CD4-positive, alpha-beta T cell treated with Interleukin-15 for 1 hour (primary cell): ENCODE results near the gene TCF7L2.

ENCODE experiments used
- DNase-seq: peaks from one replicate; pipeline ENCODE4 v3.0.0-alpha.2; 2020

TCF7L2 gene

GRCh38 chr10:113161066-113161465 is 211.0 kb downstream of the TCF7L2 start:
- no peak for DNase-seq

DNA sequence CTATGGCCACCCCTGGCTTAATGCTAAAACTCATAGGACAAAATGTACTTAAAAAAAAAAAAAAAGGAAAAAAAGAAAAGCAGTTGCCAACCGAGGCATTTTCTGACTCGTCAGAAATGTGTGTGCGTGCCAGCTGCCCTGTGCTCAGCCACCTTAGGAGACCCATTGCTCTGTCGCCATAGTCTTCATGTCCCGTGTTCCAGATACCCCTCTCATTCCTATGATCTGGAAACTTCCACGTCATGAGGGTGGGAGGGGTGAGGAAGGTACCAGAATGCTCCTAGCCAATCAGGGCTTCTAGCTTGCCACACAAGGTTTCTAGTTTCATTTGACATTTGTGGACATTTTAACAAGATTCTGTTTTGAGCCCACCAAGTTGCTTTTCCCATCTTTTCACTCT is 212.9 kb downstream of the TCF7L2 start:
- DNase-seq: no peak

GRCh38 chr10:113165673-113166072 is 215.6 kb downstream of the TCF7L2 start:
- no peak for DNase-seq

DNA sequence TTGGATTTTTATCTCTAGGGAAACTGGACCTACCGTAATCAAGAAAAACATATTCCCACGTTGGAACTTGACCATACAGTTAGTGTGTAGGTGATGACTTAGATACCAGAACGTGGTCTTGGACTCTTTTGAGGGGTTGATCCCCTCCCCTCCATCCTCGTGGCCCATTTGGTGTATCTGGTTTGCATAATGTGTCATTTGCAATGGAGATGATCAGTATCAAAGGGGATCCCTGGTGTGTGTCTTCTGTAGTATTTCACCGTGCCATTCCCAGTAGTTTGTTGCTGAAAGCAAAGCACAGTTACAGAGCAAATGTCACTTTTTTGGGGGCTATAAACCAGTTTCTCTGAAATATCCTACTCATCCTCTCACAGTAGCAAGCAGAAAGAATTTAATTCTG is 217.7 kb downstream of the TCF7L2 start:
- DNase-seq: no peak

DNA sequence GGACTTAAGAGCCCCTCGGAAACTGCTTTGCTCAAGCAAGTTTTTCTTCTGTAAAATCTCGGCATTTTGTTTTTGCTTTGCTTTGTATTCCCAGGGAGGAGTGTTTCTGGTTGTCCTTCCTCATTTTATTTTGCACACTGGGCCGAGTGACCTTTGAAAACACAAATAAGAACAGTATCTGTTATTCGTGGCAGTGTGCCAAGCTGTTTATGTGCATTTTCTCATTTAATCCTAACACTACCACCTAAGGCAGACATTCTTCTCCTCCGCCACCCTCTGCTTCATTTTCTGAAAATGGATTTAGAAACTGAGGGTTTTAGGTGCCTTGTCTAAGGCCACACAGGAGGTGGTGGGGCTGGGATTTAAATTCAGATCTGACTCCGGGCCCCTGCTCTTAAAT is 218.5 kb downstream of the TCF7L2 start:
- DNase-seq: no peak

DNA sequence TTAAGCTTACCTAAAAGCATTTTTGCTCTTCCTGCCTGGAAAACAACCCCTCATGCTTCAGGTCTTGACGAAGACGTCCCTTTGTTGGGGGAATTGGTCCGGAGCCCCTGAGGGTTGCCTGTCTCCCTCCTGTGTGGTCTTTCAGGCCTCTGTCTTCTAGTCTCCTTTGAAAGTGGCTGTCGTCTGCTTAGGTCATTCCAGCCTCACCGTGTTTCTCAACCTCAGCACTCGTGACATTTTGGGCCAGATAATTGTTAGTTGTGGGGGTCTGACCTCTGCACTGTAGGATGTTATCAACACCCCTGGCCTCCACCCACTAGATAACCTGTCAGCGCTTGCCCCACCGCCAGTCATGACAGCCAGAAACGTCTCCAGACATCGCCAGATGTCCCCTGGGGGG is 219.1 kb downstream of the TCF7L2 start:
- DNase-seq: no peak

- peak; percentile 40 for DNase-seq
Observed at GRCh38 chr10:113169853-113170460, 219.9 kb downstream of the TCF7L2 start.

GRCh38 chr10:113171662-113172061 is 221.6 kb downstream of the TCF7L2 start:
- no peak for DNase-seq

DNA sequence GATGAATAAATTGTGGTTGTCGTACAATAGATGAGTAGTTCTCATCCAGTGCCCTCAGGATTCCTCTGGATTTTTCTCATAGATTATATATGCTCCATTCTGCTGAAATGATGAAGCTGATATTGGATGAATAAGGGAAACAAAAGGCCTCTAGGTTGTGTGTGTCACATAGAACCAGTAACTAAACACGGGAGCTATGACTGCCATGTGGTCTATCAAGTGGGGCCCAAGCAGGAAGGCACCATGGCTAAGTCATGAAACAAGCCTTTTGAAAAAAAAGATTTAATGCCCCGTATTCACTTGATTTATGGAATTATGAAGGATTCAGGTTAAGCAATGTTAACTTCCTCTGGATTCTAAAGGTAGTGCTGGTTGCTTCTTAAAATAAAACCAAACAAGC is 225.1 kb downstream of the TCF7L2 start:
- no peak for DNase-seq

DNA sequence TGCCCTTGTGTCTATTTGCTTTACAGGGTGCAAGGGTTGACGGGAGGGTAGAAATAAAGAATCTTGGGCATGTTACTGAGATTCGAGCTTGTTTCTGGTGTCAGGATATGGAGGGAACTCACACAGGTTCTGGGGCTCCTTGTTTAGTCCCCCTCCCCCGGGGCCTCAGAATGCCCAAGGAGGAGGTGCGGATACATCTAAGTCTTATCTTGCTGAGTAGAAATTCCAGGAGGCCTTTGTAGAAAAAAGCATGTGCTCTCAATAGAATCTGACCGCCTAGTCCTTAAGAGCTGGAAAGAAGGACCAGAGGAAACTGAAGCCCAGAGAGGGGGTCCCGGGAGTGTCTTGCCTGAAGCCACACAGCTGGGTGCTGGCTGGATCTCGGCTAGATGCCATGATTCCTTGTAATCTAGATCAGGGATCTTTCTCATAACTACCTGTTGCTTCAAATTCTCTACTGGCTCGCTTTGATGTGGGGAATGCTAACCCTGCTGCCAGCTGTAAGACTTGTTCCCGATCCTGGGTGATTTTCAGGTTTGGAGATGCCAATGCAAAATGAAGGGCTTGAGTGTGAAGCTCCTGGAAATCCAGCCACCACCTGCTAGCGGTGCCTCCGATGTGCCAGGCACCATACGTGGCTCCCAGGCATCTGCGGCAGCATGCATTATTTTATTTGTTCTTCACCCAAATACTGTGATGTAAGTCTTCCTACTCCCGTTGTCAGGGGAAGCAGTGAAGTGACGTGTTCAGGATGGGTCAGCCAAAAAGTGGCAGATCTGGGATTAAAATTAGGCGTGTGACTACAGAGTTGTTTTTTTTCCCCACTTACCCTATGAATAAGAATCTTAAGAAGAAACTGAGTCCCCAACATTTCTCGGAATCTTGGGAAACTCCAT is 226.0 kb downstream of the TCF7L2 start:
- DNase-seq: no peak

DNA sequence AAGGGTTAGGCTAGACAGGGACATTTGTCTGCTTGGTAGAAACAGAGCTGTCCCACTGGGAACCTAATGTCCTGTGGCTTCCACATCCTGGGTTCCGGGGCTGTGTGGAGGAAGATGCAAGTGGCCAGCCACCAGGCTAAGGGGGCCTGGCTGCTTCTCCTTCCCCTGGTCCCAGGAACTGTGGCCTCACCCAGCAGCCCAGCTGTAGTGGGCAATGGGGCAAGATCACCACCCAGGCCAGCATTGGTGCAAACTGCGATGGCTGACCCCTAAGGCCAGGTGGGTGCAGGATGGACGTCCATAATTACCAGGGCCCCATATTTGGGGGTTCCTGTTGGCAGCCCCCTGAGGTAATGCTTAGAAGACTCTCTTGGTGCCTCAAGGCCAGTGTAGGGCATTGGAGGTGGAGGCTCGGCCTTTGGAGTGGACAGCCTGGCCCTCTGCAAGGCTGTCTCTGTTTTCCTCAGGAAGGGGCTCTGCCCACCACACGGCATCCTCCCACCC is 226.7 kb downstream of the TCF7L2 start:
- no peak for DNase-seq

- DNase-seq: no peak
Observed at GRCh38 chr10:113177156-113177935, 227.3 kb downstream of the TCF7L2 start.

DNA sequence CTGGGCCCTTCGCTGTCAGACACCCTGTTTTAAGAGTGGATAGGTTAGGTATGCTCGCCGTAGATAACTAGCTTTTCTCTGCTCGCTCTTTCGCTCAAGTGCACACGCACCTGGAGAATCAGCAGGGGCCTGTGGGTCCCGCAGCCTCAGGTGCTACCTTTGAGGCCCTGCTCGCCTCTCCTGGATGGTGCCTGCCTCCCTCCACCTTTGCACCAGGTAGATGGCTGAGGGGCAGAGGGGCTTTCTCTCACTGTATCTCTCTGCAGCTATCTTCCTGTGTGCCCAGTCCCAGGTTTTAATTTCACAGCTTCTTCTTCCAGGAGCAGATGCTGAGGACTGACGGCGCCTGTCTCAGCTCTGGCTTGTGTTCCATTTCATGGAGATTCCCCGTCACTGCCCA is 227.9 kb downstream of the TCF7L2 start:
- DNase-seq: no peak

DNA sequence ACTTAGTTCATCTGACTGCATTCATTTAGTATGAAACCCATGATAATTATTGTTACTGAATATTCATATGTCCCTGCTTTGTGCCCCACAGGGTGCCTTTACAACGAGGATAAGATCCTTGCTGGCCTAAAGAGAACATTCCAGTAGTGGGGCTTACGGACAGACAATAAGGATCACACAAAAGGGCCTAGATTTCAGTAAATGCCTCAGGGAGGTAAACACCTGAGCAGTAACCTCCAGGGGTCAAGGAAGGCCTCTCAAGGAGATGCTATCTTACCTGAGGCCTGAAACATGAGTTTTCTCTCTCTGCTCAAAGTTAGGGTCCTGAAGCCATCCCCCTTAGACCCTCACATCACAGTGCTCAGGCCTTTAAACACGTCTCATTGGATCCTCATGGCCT is 228.7 kb downstream of the TCF7L2 start:
- no peak for DNase-seq

DNA sequence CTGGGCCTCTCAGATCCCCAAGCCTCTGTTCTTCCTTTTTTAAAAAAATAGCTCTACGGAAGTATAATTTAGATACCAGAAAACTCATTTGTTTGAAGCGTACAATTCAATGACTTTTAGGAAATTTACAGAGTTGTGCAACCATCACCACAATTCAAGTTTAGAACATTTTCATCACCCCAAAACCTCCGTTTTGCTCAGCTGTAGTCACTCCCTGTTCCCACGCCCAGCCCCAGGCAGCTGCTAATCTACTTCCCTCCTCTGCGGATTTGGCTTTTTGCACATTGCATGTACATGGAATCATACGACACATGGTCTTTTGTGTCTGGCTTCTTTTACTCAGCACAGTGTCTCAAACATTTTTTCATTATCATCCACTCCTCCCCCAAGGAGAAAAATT is 229.2 kb downstream of the TCF7L2 start:
- DNase-seq: peak; percentile 72

- no peak for DNase-seq
Observed at GRCh38 chr10:113179966-113180365, 229.9 kb downstream of the TCF7L2 start.

DNA sequence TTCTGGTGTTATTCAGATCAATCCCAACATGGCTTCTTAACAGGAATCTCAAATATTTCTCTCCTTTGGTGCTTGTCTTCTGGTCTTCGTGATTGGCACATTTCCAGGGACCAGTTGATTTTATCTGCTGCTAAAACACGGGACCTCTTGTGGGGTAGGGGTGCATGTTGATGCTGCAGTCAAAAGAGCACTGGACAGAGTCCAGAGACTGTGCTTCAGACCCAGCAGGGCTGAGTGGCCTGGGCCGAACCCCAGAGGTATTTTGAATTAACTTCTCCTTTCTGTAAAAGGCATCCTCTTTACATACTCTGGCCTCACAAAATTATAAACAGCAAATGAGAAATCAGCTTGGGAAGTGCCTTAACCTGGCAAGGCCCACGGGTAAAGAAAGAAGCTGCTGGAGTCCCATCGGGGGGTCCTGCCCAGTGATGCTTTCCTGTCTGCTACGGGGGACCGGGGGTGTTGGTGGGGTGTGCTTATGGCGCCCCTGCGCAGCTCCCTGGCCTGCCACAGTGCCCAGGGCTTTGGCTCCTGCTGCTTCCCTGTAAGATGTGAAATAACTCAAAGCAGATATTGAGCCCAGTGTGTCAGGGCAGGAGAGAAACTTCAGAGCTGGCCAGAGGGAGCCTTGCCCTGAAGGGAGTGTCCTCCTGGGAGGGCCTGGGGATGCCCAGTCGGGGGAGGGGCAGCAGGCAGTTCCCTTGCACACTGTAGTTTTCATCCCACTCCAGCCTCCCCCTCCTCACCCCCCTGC is 230.5 kb downstream of the TCF7L2 start:
- no peak for DNase-seq

- DNase-seq: no peak
Observed at GRCh38 chr10:113182154-113182553, 232.1 kb downstream of the TCF7L2 start.

GRCh38 chr10:113183573-113183972 is 233.5 kb downstream of the TCF7L2 start:
- DNase-seq: no peak

- DNase-seq: no peak
Observed at GRCh38 chr10:113187063-113187777, 237.2 kb downstream of the TCF7L2 start.

GRCh38 chr10:113199459-113199858 is 249.4 kb downstream of the TCF7L2 start:
- DNase-seq: no peak

DNA sequence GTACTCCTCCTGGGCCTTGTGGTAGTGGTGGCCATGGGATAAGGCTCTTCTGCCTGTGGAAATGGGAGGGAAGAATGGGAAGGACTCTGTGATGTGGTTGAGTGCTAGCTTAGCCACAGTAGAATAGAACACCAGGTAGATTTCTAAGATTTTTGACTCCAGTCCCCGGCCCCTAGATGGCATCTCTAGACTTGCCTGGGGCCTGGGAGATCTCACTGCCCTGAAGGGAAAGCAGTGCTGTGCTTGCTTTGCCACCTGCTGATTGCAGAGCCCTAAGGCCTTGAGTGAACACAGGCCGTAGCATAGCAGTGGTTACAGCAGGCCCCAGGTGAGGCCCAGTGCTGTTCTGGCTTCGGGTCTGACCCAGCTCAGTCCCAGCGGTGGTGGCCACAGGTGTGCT is 252.0 kb downstream of the TCF7L2 start:
- no peak for DNase-seq
